Neuronal stem cell (in vitro differentiated cells): ENCODE results near the gene ADGRG4.

Experiments
- DNase-seq: peaks from one replicate; pipeline ENCODE4 v3.0.0-alpha.2; 2013; ENCODE audit warnings: low spot score
- H2AFZ ChIP-seq: one replicate; pipeline ENCODE4 v1.6.1; 2013; ENCODE audit warnings: mild to moderate bottlenecking, low read length, inconsistent platforms
- H2AK5ac ChIP-seq: 2 replicates; pipeline ENCODE4 v1.6.1; 2013; ENCODE audit warnings: low read depth, mild to moderate bottlenecking, inconsistent platforms, low read length, moderate library complexity, mixed read lengths
- H2BK120ac ChIP-seq: 2 replicates; pipeline ENCODE4 v1.6.1; 2013; ENCODE audit warnings: low read depth, mild to moderate bottlenecking, inconsistent platforms, low read length, moderate library complexity, mixed read lengths
- H2BK12ac ChIP-seq: one replicate; pipeline ENCODE4 v1.6.1; 2013; ENCODE audit warnings: low read length, inconsistent platforms
- H2BK15ac ChIP-seq: 2 replicates; pipeline ENCODE4 v1.6.1; 2013; ENCODE audit warnings: mild to moderate bottlenecking, low read length, inconsistent platforms, mixed read lengths
- H2BK5ac ChIP-seq: one replicate; pipeline ENCODE4 v1.6.1; 2013; ENCODE audit warnings: inconsistent platforms, mild to moderate bottlenecking, low read length, moderate library complexity
- H3K14ac ChIP-seq: one replicate; pipeline ENCODE4 v1.6.1; 2013; ENCODE audit warnings: low read length, inconsistent platforms
- H3K18ac ChIP-seq: 2 replicates; pipeline ENCODE4 v1.6.1; 2013; ENCODE audit warnings: low read length, inconsistent platforms
- H3K23ac ChIP-seq: 2 replicates; pipeline ENCODE4 v1.6.1; 2013; ENCODE audit warnings: low read depth, mild to moderate bottlenecking, mixed read lengths, low read length, inconsistent platforms; ENCODE audit not compliant: poor library complexity
- H3K27ac ChIP-seq: replicated peaks from 3 replicates; pipeline ENCODE4 v1.5.1; 2013; ENCODE audit warnings: low read length, inconsistent platforms
- H3K27me3 ChIP-seq, 3 experiments: 2 replicates each; pipeline ENCODE4 v1.6.1; 2013; ENCODE audit warnings: low read length in 3 of 3, mild to moderate bottlenecking in 2 of 3, inconsistent platforms in 1 of 3, low read depth in 1 of 3, mixed read lengths in 1 of 3, moderate library complexity in 1 of 3; ENCODE audit not compliant: control insufficient read depth in 3 of 3, insufficient read depth in 3 of 3
- H3K36me3 ChIP-seq, 2 donors: replicated peaks in 1 of 2; 2 replicates each; pipeline ENCODE4 v1.6.1; 2013; ENCODE audit warnings: low read length in 2 of 2; ENCODE audit not compliant: control insufficient read depth in 2 of 2, insufficient read depth in 2 of 2
- H3K4ac ChIP-seq: 2 replicates; pipeline ENCODE4 v1.6.1; 2013; ENCODE audit warnings: inconsistent platforms, mild to moderate bottlenecking, low read length, moderate library complexity
- H3K4me1 ChIP-seq, 2 donors: 1 replicate in 1 of 2; 2 replicates in 1 of 2; pipeline ENCODE4 v1.6.1; 2013; ENCODE audit warnings: low read length in 2 of 2, low read depth in 1 of 2; ENCODE audit not compliant: control insufficient read depth in 2 of 2, insufficient read depth in 1 of 2
- H3K4me2 ChIP-seq: one replicate; pipeline ENCODE4 v1.6.1; 2013; ENCODE audit warnings: mild to moderate bottlenecking, low read length, inconsistent platforms; ENCODE audit not compliant: insufficient read depth, poor library complexity, severe bottlenecking
- H3K4me3 ChIP-seq, 2 donors: 2 replicates each; pipeline ENCODE4 v1.5.1; 2013; ENCODE audit warnings: low read length in 2 of 2, mild to moderate bottlenecking in 2 of 2, inconsistent platforms in 1 of 2, moderate library complexity in 1 of 2
- H3K79me1 ChIP-seq: one replicate; pipeline ENCODE4 v1.6.1; 2013; ENCODE audit warnings: low read depth, mild to moderate bottlenecking, inconsistent platforms, low read length, moderate library complexity
- H3K9ac ChIP-seq: one replicate; pipeline ENCODE4 v1.6.1; 2013; ENCODE audit warnings: mild to moderate bottlenecking, low read depth, low read length, inconsistent platforms; ENCODE audit not compliant: poor library complexity
- H3K9me3 ChIP-seq, 2 donors: replicated peaks in 1 of 2; 2 replicates each; pipeline versions ENCODE3 to v1.6.1; 2013; ENCODE audit warnings: low read length in 2 of 2, mild to moderate bottlenecking in 2 of 2, inconsistent platforms in 1 of 2, low read depth in 1 of 2, mixed read lengths in 1 of 2, moderate library complexity in 1 of 2; ENCODE audit not compliant: control insufficient read depth in 2 of 2, insufficient read depth in 1 of 2
- H4K8ac ChIP-seq: one replicate; pipeline ENCODE4 v1.6.1; 2013; ENCODE audit warnings: low read depth, mild to moderate bottlenecking, inconsistent platforms, low read length, moderate library complexity
- H4K91ac ChIP-seq: one replicate; pipeline ENCODE4 v1.6.1; 2013; ENCODE audit warnings: low read length, low read depth, mild to moderate bottlenecking, inconsistent platforms; ENCODE audit not compliant: poor library complexity
- WGBS, 2 donors: extraction: QIAGEN DNeasy Blood & Tissue Kit; methylation state at CpG; one replicate each; pipeline ENCODE4 v1.1.7; 2013; ENCODE audit warnings: missing lambda C conversion rate in 2 of 2, mixed read lengths in 1 of 2; ENCODE audit not compliant: insufficient read length in 2 of 2, insufficient replicate concordance in 1 of 2; ENCODE audit errors: extremely low coverage in 2 of 2; 5-methylcytosine and 5-hydroxymethylcytosine counted together

The ADGRG4 gene

GRCh38 chrX:136318895-136319597, 18.3 kb downstream of the ADGRG4 start:
- no CpG with 5 or more reads among the region's 8 CpGs for WGBS, 2 donors
- H3K27ac ChIP-seq: no peak overlapping the region

GRCh38 chrX:136319600-136319999, 18.8 kb downstream of the ADGRG4 start:
- Histone ChIP-seq H3K27ac (no peak overlapping the region), H2AFZ (no peak overlapping the region), H2BK5ac (no peak overlapping the region), H3K79me1 (no peaks in the 10 kb centered on the region), H2BK120ac (no peak overlapping the region), H3K23ac (no peak overlapping the region), H2AK5ac (no peak overlapping the region), H3K18ac (no peak overlapping the region), H3K4ac (no peak overlapping the region), H3K9me3 (no peaks in the 10 kb centered on the region), H2BK15ac (no peak overlapping the region), H3K14ac (no peak overlapping the region), H3K4me3 (no peak overlapping the region), H3K9ac (no peak overlapping the region), H3K27me3 (peaks cover 0 to 4% (median 0%) of the 10 kb centered on the region in 3 experiments), H3K4me1 (no peaks in the 10 kb centered on the region), H3K4me2 (no peak overlapping the region), H2BK12ac (no peak overlapping the region), H4K8ac (no peak overlapping the region), H3K36me3 (no peaks in the 10 kb centered on the region), H4K91ac (no peak overlapping the region)
- DNase-seq: no peak

More at GRCh38 chrX:136318895-136319597, 18.3 kb downstream of the ADGRG4 start:
- Histone ChIP-seq H3K4me2 (no peak overlapping the region), H3K14ac (no peak overlapping the region), H3K18ac (no peak overlapping the region), H3K4me3 (no peak overlapping the region), H4K8ac (no peak overlapping the region), H3K9me3 (no peaks in the 10 kb centered on the region), H3K23ac (no peak overlapping the region), H2BK5ac (no peak overlapping the region), H3K27me3 (peaks cover 0 to 4% (median 0%) of the 10 kb centered on the region in 3 experiments), H2BK120ac (no peak overlapping the region), H2AFZ (no peak overlapping the region), H3K9ac (no peak overlapping the region), H3K36me3 (no peaks in the 10 kb centered on the region), H4K91ac (no peak overlapping the region), H2BK15ac (no peak overlapping the region), H3K4me1 (no peaks in the 10 kb centered on the region), H2BK12ac (no peak overlapping the region), H2AK5ac (no peak overlapping the region), H3K79me1 (no peaks in the 10 kb centered on the region), H3K4ac (no peak overlapping the region)
- DNase-seq: no peak

- no peak for DNase-seq
- Histone ChIP-seq H2BK120ac (no peak overlapping the region), H3K4ac (no peak overlapping the region), H2BK15ac (no peak overlapping the region), H3K4me3 (no peak overlapping the region), H2AFZ (no peak overlapping the region), H2BK12ac (no peak overlapping the region), H4K8ac (no peak overlapping the region), H2AK5ac (no peak overlapping the region), H3K4me1 (no peaks in the 10 kb centered on the region), H3K9me3 (no peaks in the 10 kb centered on the region), H3K79me1 (no peaks in the 10 kb centered on the region), H3K9ac (no peak overlapping the region), H3K27me3 (peaks cover 0 to 4% (median 0%) of the 10 kb centered on the region in 3 experiments), H3K14ac (no peak overlapping the region), H3K23ac (no peak overlapping the region), H3K18ac (no peak overlapping the region), H3K4me2 (no peak overlapping the region), H3K36me3 (no peaks in the 10 kb centered on the region), H3K27ac (no peak overlapping the region), H4K91ac (no peak overlapping the region), H2BK5ac (no peak overlapping the region)
- no CpG with 5 or more reads among the region's 3 CpGs for WGBS, 2 donors
These were observed 20.8 kb downstream of the ADGRG4 start for GRCh38 chrX:136321532-136321931.

GRCh38 chrX:136322064-136322463, 21.3 kb downstream of the ADGRG4 start:
- no peak overlapping the region for H4K91ac ChIP-seq
- no peak overlapping the region for H2BK15ac ChIP-seq
- no peak overlapping the region for H4K8ac ChIP-seq
- no peak overlapping the region for H3K27ac ChIP-seq
- H3K9ac ChIP-seq: no peak overlapping the region
- H2BK120ac ChIP-seq: no peak overlapping the region
- no peak overlapping the region for H3K14ac ChIP-seq
- H3K4me2 ChIP-seq: no peak overlapping the region
- H2BK5ac ChIP-seq: no peak overlapping the region
- H3K4me3 ChIP-seq: no peak overlapping the region
- no peak overlapping the region for H3K4ac ChIP-seq
- H3K79me1 ChIP-seq: no peaks in the 10 kb centered on the region
- no peak overlapping the region for H2BK12ac ChIP-seq
- no CpG with 5 or more reads among the region's 2 CpGs for WGBS, 2 donors
- no peak overlapping the region for H3K18ac ChIP-seq
- H3K27me3 ChIP-seq: peaks cover 0 to 4% (median 0%) of the 10 kb centered on the region in 3 experiments
- H3K23ac ChIP-seq: no peak overlapping the region
- no peaks in the 10 kb centered on the region for H3K9me3 ChIP-seq
- no peak for DNase-seq
- no peaks in the 10 kb centered on the region for H3K36me3 ChIP-seq
- no peaks in the 10 kb centered on the region for H3K4me1 ChIP-seq
- H2AFZ ChIP-seq: no peak overlapping the region
- no peak overlapping the region for H2AK5ac ChIP-seq
